ENCODE data around the gene SENP6.

SENP6 gene

GRCh38 chr6:75746221-75746620, 144.5 kb downstream of the SENP6 start:
- no peak overlapping the region for H2AK5ac ChIP-seq (ENCODE audit: low read length)
- H3K9ac ChIP-seq (ENCODE audit: low read length), result no peak overlapping the region
- no peak overlapping the region for H3K4me3 ChIP-seq (ENCODE audit: low read length)
- H2BK120ac ChIP-seq (ENCODE audit: low read depth, low read length), result no peak overlapping the region
- no peak for DNase-seq
- H3K4me1 ChIP-seq (ENCODE audit: control insufficient read depth, low read depth, low read length), result no peaks in the 10 kb centered on the region
- no peaks in the 10 kb centered on the region for H3K27me3 ChIP-seq (ENCODE audit: insufficient read depth, low read length, poor library complexity)
- H4K5ac ChIP-seq (ENCODE audit: low read length), result no peak overlapping the region
- no peak overlapping the region for H2BK15ac ChIP-seq (replicated peaks; ENCODE audit: low read depth)
- H3K79me2 ChIP-seq (ENCODE audit: control insufficient read depth, insufficient read depth, low read length), result no peaks in the 10 kb centered on the region
- no peak overlapping the region for H3K23ac ChIP-seq (ENCODE audit: low read length)
- WGBS (ENCODE audit: extremely low coverage, insufficient coverage, low lambda C conversion rate), result no CpG with 5 or more reads among the region's 2 CpGs
- H3K27ac ChIP-seq (ENCODE audit: low read depth, low read length), result no peak overlapping the region
- H3K4me2 ChIP-seq (ENCODE audit: low read length), result no peak overlapping the region
- H3K56ac ChIP-seq (ENCODE audit: low read length), result no peak overlapping the region
- no peaks in the 10 kb centered on the region for H3K36me3 ChIP-seq (ENCODE audit: control insufficient read depth, insufficient read depth, low read length)
- H4K8ac ChIP-seq (ENCODE audit: low read depth, low read length), result no peak overlapping the region
- no peak overlapping the region for H3K18ac ChIP-seq (ENCODE audit: low read length)
- H2BK5ac ChIP-seq (ENCODE audit: low read length), result no peak overlapping the region
- H3K4ac ChIP-seq (ENCODE audit: low read depth, low read length), result no peak overlapping the region
- no peaks in the 10 kb centered on the region for H3K79me1 ChIP-seq (ENCODE audit: low read length)

DNA sequence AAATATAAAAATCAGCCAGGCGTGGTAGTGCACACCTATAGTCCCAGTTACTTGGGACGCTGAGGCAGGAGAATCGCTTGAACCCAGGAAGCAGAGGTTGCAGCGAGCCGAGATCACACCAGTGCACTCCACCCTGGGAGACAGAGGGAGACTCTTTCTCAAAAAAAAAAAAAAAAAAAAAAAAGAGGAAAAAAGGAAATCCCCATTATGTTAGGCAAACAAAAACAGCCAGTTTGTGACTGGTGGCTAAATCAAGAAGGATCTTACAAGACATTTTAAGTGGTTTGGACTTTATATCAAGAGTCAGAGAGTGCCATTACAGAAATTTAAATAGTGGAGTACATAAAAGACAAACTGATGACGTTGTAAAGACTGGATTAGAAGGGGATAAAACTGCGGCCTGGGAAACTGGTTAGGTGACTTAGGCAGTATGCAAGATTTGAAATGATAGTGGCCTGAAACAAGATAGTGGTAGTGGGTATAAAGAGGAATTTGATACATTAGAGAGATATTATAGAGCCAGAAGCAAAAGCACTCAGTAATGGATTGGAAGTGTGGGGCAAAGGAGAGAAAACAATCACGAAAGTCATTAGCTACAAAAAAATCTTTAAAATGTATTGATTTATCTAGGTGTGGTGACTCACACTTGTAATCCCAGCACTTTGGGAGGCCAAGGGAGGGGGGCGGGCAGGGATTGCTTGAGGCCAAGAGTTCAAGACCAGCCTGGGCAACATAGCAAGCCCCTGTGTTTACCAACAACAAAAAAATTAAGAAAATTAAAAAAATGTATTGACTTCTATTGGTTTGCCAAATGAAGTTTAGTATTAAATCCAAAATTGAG, 145.7 kb downstream of the SENP6 start:
- H4K8ac ChIP-seq (ENCODE audit: low read depth, low read length), result no peak overlapping the region
- no peak overlapping the region for H3K27ac ChIP-seq (ENCODE audit: low read depth, low read length)
- no peaks in the 10 kb centered on the region for H3K27me3 ChIP-seq (ENCODE audit: insufficient read depth, low read length, poor library complexity)
- no peak overlapping the region for H4K5ac ChIP-seq (ENCODE audit: low read length)
- no peak overlapping the region for H2BK120ac ChIP-seq (ENCODE audit: low read depth, low read length)
- no peak overlapping the region for H3K4me3 ChIP-seq (ENCODE audit: low read length)
- H2BK15ac ChIP-seq (replicated peaks; ENCODE audit: low read depth), result no peak overlapping the region
- no peaks in the 10 kb centered on the region for H3K4me1 ChIP-seq (ENCODE audit: control insufficient read depth, low read depth, low read length)
- H3K23ac ChIP-seq (ENCODE audit: low read length), result no peak overlapping the region
- H2AK5ac ChIP-seq (ENCODE audit: low read length), result no peak overlapping the region
- no CpG with 5 or more reads among the region's 9 CpGs for WGBS (ENCODE audit: extremely low coverage, insufficient coverage, low lambda C conversion rate)
- no peaks in the 10 kb centered on the region for H3K36me3 ChIP-seq (ENCODE audit: control insufficient read depth, insufficient read depth, low read length)
- H3K79me1 ChIP-seq (ENCODE audit: low read length), result no peaks in the 10 kb centered on the region
- no peak overlapping the region for H2BK5ac ChIP-seq (ENCODE audit: low read length)
- H3K18ac ChIP-seq (ENCODE audit: low read length), result no peak overlapping the region
- no peak overlapping the region for H3K56ac ChIP-seq (ENCODE audit: low read length)
- no peak overlapping the region for H3K4ac ChIP-seq (ENCODE audit: low read depth, low read length)
- peak; percentile 19 for DNase-seq
- no peak overlapping the region for H3K9ac ChIP-seq (ENCODE audit: low read length)
- H3K79me2 ChIP-seq (ENCODE audit: control insufficient read depth, insufficient read depth, low read length), result no peaks in the 10 kb centered on the region
- no peak overlapping the region for H3K4me2 ChIP-seq (ENCODE audit: low read length)

DNA sequence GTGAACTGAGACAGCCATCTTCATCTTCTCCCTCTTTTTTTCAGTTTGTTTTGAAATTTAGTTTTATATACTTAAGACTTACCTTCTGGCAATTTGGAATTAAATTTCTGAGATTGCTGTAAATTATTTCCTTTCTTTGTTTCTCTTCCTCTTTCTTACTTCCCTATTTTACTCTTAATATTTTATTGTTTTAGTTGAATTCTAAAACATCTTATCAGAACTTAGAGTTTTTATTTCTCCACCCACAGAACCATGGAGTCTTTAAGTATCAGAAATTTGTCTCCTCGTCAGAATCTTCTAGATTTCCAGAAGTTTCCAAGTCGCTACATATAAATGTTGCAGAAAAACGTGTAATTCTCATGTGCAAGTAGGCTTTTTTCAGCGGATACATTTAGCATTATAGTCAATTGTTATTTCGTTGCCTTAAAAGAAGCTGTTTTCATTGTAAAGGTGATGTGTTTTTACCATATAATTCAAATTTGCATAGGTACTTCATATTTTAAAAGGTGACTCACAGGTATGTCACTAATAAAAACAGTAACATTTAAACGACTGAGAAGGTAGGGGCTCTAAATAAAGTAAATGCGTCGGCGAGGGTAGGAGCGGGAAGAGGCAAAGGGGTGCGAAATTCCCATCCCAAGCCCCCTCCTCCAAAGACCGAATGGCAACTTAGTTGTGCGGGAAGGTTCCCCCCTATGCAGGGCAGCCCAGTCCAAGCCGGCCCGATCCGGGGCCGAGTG, 146.5 kb downstream of the SENP6 start:
- WGBS (ENCODE audit: extremely low coverage, insufficient coverage, low lambda C conversion rate), result no CpG with 5 or more reads among the region's 17 CpGs
- H2BK120ac ChIP-seq (ENCODE audit: low read depth, low read length), result no peak overlapping the region
- H3K79me2 ChIP-seq (ENCODE audit: control insufficient read depth, insufficient read depth, low read length), result no peaks in the 10 kb centered on the region
- peak overlapping the region; percentile 97 for H3K18ac ChIP-seq (ENCODE audit: low read length)
- H4K5ac ChIP-seq (ENCODE audit: low read length), result no peak overlapping the region
- H3K4ac ChIP-seq (ENCODE audit: low read depth, low read length), result peak overlapping the region; percentile 20
- peak overlapping the region; percentile 94 for H3K9ac ChIP-seq (ENCODE audit: low read length)
- no peaks in the 10 kb centered on the region for H3K79me1 ChIP-seq (ENCODE audit: low read length)
- H3K4me3 ChIP-seq (ENCODE audit: low read length), result peak overlapping the region; percentile 90
- no peak overlapping the region for H3K23ac ChIP-seq (ENCODE audit: low read length)
- no peaks in the 10 kb centered on the region for H3K27me3 ChIP-seq (ENCODE audit: insufficient read depth, low read length, poor library complexity)
- H3K4me1 ChIP-seq (ENCODE audit: control insufficient read depth, low read depth, low read length), result no peaks in the 10 kb centered on the region
- peak overlapping the region; percentile 90 for H3K4me2 ChIP-seq (ENCODE audit: low read length)
- DNase-seq, result no peak
- peak overlapping the region; percentile 3 for H4K8ac ChIP-seq (ENCODE audit: low read depth, low read length)
- H2BK15ac ChIP-seq (replicated peaks; ENCODE audit: low read depth), result no peak overlapping the region
- H2BK5ac ChIP-seq (ENCODE audit: low read length), result no peak overlapping the region
- peak overlapping the region; percentile 45 for H3K27ac ChIP-seq (ENCODE audit: low read depth, low read length)
- peak overlapping the region; percentile 97 for H3K56ac ChIP-seq (ENCODE audit: low read length)
- H2AK5ac ChIP-seq (ENCODE audit: low read length), result no peak overlapping the region
- H3K36me3 ChIP-seq (ENCODE audit: control insufficient read depth, insufficient read depth, low read length), result no peaks in the 10 kb centered on the region

- no peaks in the 10 kb centered on the region for H3K79me1 ChIP-seq (ENCODE audit: low read length)
- peak; percentile 70 for DNase-seq
- H3K4me3 ChIP-seq (ENCODE audit: low read length), result peak within 1 kb of the TSS; percentile 90
- H3K27me3 ChIP-seq (ENCODE audit: insufficient read depth, low read length, poor library complexity), result no peaks in the 10 kb centered on the region
- no peak within 1 kb of the TSS for H2BK120ac ChIP-seq (ENCODE audit: low read depth, low read length)
- H3K56ac ChIP-seq (ENCODE audit: low read length), result peak within 1 kb of the TSS; percentile 97
- peak within 1 kb of the TSS; percentile 94 for H3K9ac ChIP-seq (ENCODE audit: low read length)
- H3K4me2 ChIP-seq (ENCODE audit: low read length), result peak within 1 kb of the TSS; percentile 90
- H3K18ac ChIP-seq (ENCODE audit: low read length), result peak within 1 kb of the TSS; percentile 97
- H3K4ac ChIP-seq (ENCODE audit: low read depth, low read length), result peak within 1 kb of the TSS; percentile 20
- no peak within 1 kb of the TSS for H4K5ac ChIP-seq (ENCODE audit: low read length)
- no peak within 1 kb of the TSS for H2AK5ac ChIP-seq (ENCODE audit: low read length)
- no peaks in the 10 kb centered on the region for H3K79me2 ChIP-seq (ENCODE audit: control insufficient read depth, insufficient read depth, low read length)
- H3K4me1 ChIP-seq (ENCODE audit: control insufficient read depth, low read depth, low read length), result no peaks in the 10 kb centered on the region
- H2BK15ac ChIP-seq (replicated peaks; ENCODE audit: low read depth), result no peak within 1 kb of the TSS
- H3K27ac ChIP-seq (ENCODE audit: low read depth, low read length), result peak within 1 kb of the TSS; percentile 63
- no CpG with 5 or more reads among the region's 97 CpGs for WGBS (ENCODE audit: extremely low coverage, insufficient coverage, low lambda C conversion rate)
- no peak within 1 kb of the TSS for H2BK5ac ChIP-seq (ENCODE audit: low read length)
- H3K36me3 ChIP-seq (ENCODE audit: control insufficient read depth, insufficient read depth, low read length), result no peaks in the 10 kb centered on the region
- H4K8ac ChIP-seq (ENCODE audit: low read depth, low read length), result peak within 1 kb of the TSS; percentile 3
- H3K23ac ChIP-seq (ENCODE audit: low read length), result no peak within 1 kb of the TSS
Observed at GRCh38 chr6:75748743-75749538, 147.3 kb downstream of the SENP6 start, which contains the start of gene MYO6. Gene MYO6 (plus strand): TSS chr6:75749239. CDS start chr6:75817548, 68,309 bp downstream.

DNA sequence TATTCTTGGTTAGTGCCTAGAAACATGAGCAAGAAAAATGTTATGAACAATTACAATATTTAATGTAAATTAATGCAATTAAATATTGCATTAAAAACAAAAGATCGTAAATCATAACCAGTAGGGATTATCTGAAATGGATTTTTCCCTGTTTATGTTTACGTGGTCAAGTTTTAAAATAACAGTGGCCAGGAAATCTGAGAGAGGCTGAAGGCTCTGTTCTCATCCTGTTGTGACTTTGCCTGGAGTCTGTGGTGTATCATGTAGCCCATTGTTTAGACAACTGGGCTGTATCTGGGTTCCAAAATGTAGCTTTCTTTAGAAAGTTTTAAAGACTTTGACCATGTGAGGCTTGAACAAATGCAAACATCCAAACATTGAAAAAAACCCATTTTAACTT, 149.8 kb downstream of the SENP6 start:
- WGBS (ENCODE audit: extremely low coverage, insufficient coverage, low lambda C conversion rate), result no CpG with 5 or more reads among the region's 2 CpGs
- H3K4me3 ChIP-seq (ENCODE audit: low read length), result no peak overlapping the region

More for the DNA sequence above, 149.8 kb downstream of the SENP6 start:
- H3K18ac ChIP-seq (ENCODE audit: low read length), result no peak overlapping the region
- no peak overlapping the region for H4K5ac ChIP-seq (ENCODE audit: low read length)
- H3K23ac ChIP-seq (ENCODE audit: low read length), result no peak overlapping the region
- H2AK5ac ChIP-seq (ENCODE audit: low read length), result no peak overlapping the region
- no peak for DNase-seq
- no peak overlapping the region for H3K4ac ChIP-seq (ENCODE audit: low read depth, low read length)
- no peak overlapping the region for H2BK15ac ChIP-seq (replicated peaks; ENCODE audit: low read depth)
- no peaks in the 10 kb centered on the region for H3K4me1 ChIP-seq (ENCODE audit: control insufficient read depth, low read depth, low read length)
- no peak overlapping the region for H3K27ac ChIP-seq (ENCODE audit: low read depth, low read length)
- no peaks in the 10 kb centered on the region for H3K36me3 ChIP-seq (ENCODE audit: control insufficient read depth, insufficient read depth, low read length)
- no peak overlapping the region for H3K9ac ChIP-seq (ENCODE audit: low read length)
- H3K27me3 ChIP-seq (ENCODE audit: insufficient read depth, low read length, poor library complexity), result no peaks in the 10 kb centered on the region
- no peak overlapping the region for H2BK5ac ChIP-seq (ENCODE audit: low read length)
- no peak overlapping the region for H4K8ac ChIP-seq (ENCODE audit: low read depth, low read length)
- no peak overlapping the region for H2BK120ac ChIP-seq (ENCODE audit: low read depth, low read length)
- H3K79me1 ChIP-seq (ENCODE audit: low read length), result no peaks in the 10 kb centered on the region
- no peak overlapping the region for H3K56ac ChIP-seq (ENCODE audit: low read length)
- H3K4me2 ChIP-seq (ENCODE audit: low read length), result no peak overlapping the region
- H3K79me2 ChIP-seq (ENCODE audit: control insufficient read depth, insufficient read depth, low read length), result no peaks in the 10 kb centered on the region

All from mesendoderm (in vitro differentiated cells).